NOMO-1 treated with DMSO at 0.1 percent for 48 hours (cell line): ENCODE measurements around the gene SDR39U1.
A peak's percentile ranks its signal among the peaks of the same experiment; 100 is the strongest.

Experiments used
- DNase-seq: peaks from one replicate; lab custom pipeline; 2025; ENCODE audit not compliant: unreplicated experiment; lab: John Stamatoyannopoulos, UW

The SDR39U1 gene

GRCh38 chr14:24392325-24393091 is 50.1 kb downstream of the SDR39U1 start:
- DNase-seq: no peak

- peak; percentile 10 for DNase-seq
Observed at GRCh38 chr14:24390701-24391468, 51.7 kb downstream of the SDR39U1 start.
